ENCODE results near the gene NTRK1. TPM values are rescaled to one million over a fixed set of nuclear protein-coding genes. Genes with fewer than 3 reads are reported as not detected.

Gene NTRK1
- total RNA-seq, 1 donor from 2014 or later, result 6.6 TPM

DNA sequence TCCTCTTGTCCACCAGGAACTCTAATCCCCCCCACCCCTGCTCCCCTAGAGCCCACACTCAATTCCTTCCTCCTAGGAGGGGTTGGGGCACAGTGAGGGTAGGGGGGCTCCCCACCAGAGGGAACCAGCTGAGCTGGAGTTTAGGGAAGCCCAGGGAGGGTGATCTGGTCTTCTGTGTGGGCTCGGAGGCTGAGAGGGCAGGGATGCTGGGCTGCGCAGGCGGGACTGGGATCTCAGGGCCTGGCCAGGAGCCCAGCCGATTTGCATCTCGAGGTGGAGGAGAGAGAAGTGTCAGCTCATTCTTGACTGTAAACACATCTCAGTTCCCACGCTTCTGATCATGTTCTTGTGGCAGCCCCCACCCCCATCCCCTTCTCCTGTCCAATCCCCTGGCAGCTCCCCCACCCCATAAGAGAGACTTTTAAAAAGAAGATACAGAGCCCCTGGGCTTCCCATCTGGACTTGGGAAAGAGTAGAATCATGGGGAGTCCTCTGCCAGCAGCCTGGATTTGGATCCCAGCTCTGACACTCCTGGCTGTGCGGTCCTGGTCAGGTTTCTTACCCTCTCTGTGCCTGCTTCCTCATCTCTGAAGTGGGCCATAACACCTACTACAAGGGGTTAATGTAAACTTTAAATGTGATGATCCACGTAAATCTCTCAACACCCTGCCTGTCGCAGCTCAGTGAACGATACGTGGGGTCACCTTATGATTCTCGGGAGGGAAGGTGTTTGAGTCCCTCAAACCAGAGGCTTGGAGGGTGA, 39.5 kb downstream of the NTRK1 start:
- H3K4me3 Mint-ChIP-seq, result no peak overlapping the region
- peaks cover 54% of the 10 kb centered on the region for H3K4me1 Mint-ChIP-seq (ENCODE audit: unreplicated experiment)
- TF ChIP-seq, protein P1, sequence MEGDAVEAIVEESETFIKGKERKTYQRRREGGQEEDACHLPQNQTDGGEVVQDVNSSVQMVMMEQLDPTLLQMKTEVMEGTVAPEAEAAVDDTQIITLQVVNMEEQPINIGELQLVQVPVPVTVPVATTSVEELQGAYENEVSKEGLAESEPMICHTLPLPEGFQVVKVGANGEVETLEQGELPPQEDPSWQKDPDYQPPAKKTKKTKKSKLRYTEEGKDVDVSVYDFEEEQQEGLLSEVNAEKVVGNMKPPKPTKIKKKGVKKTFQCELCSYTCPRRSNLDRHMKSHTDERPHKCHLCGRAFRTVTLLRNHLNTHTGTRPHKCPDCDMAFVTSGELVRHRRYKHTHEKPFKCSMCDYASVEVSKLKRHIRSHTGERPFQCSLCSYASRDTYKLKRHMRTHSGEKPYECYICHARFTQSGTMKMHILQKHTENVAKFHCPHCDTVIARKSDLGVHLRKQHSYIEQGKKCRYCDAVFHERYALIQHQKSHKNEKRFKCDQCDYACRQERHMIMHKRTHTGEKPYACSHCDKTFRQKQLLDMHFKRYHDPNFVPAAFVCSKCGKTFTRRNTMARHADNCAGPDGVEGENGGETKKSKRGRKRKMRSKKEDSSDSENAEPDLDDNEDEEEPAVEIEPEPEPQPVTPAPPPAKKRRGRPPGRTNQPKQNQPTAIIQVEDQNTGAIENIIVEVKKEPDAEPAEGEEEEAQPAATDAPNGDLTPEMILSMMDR (conservative IDR thresholded peaks at IDR 0.05), result no peak
- no peak for DNase-seq (ENCODE audit: extremely low spot score, unreplicated experiment)
- H3K27me3 Mint-ChIP-seq, result peaks cover 48% of the 10 kb centered on the region
- no peaks in the 10 kb centered on the region for H3K9me3 Mint-ChIP-seq
- H3K27ac Mint-ChIP-seq, result no peak overlapping the region
- no peaks in the 10 kb centered on the region for H3K36me3 Mint-ChIP-seq

DNA sequence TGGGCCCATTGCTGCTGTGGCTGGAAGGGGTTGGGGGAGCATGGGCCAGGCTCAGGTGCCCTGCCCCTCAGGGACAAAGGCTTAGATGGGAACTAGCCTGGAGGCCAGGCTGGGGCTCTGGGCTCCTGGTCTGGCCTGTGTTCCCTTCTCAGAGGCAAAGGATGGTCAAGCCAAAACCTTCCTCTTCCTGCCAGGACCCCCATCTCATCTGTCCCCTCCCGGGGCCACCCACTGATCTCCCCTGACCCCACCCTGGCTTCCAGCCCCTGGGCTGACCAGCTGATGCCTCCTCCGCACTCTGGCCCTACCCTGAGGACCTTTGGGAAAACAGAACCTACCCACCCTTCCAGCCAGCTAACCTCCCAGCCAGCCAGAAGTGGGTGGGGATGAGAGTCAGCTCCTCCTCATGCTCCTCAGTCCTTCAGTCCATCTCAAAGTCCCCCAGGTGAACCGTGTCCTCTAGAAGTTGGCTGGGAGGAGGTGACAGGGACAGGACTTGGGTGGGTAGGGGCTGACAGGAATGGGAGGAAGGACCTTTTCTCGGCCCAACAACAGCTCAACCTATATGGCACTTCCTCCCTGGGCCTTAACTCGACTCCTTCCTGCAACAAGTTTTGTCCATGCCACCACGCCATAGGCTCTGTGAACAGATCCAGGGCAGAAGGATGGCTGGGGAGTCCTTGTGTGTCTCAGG, 40.4 kb downstream of the NTRK1 start:
- Mint-ChIP-seq H3K27ac (peak overlapping the region; percentile 29), H3K9me3 (no peaks in the 10 kb centered on the region), H3K4me1 (ENCODE audit: unreplicated experiment) (peaks cover 44% of the 10 kb centered on the region), H3K27me3 (peaks cover 45% of the 10 kb centered on the region), H3K36me3 (no peaks in the 10 kb centered on the region), H3K4me3 (no peak overlapping the region)
- no peak for DNase-seq (ENCODE audit: extremely low spot score, unreplicated experiment)
- TF ChIP-seq, protein P1 (conservative IDR thresholded peaks at IDR 0.05), result no peak

DNA sequence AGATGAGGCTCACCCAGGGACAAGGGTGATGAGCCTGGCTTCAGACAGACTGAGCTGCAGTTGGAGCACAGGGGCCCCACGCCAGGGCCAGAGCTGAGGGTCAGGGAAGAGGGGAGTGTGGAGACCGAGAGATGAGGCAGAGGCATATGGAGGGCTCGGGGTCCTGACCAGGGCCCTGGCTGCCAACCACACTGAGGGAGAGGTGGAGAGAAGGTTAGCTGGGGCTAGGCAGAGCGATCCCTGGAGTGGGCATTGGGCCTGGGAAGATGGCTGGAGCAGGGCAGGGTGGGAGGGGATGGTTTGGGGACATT, 40.9 kb downstream of the NTRK1 start:
- H3K4me1 Mint-ChIP-seq (ENCODE audit: unreplicated experiment), result peaks cover 44% of the 10 kb centered on the region

DNA sequence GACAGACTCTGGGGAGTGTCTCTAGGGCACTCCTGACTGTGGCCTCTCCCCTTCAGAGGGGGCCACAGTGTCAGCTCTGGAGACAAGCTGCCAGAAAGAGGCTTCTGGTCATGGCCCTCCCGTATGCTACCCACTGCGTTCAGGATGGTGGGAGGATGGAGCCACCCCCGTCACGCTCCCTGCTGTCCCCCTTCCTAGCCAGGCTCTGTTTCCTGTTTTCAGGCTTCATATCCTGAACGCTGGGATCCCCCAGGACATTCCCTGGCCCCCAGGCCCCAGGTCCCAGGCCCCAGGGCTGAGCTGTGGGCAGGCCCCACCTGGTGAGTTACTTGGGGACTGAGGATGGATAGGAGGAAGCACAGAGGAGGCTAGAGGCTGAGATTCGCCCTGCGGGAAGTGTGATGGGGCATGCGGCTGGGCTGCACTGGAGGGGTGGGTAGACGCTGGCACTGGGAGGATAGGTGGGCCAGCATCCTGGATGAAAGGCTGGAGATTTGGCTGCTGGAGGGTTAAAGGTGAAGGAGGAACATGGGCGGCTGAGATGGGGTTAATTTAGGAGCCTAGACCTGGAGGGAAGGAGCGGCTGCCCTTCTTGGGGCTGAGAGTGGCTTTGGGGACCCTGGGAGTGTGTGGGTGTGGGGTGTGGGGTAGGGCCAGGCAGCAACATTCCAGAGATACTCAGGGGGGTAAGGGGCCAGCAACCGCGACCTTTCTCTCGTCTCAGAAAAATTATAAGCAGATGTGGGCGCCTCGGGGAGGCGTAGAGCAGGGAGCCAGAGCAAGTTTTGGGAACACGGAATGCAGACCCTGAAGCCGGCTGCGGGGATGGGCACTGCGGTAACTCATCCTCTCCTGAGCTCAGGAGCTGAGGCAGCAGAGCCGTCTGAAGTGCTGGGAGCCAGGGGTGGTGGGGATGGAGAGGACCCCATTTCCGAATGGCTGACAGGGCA, 41.6 kb downstream of the NTRK1 start:
- peaks cover 43% of the 10 kb centered on the region for H3K4me1 Mint-ChIP-seq (ENCODE audit: unreplicated experiment)
- H3K27me3 Mint-ChIP-seq, result peaks cover 44% of the 10 kb centered on the region
- H3K36me3 Mint-ChIP-seq, result no peaks in the 10 kb centered on the region
- H3K27ac Mint-ChIP-seq, result peak overlapping the region; percentile 66
- no peak for DNase-seq (ENCODE audit: extremely low spot score, unreplicated experiment)
- peak overlapping the region; percentile 71 for H3K4me3 Mint-ChIP-seq
- TF ChIP-seq, protein P1 (conservative IDR thresholded peaks at IDR 0.05), result no peak
- no peaks in the 10 kb centered on the region for H3K9me3 Mint-ChIP-seq

More for the DNA sequence above, 40.9 kb downstream of the NTRK1 start:
- Mint-ChIP-seq H3K27me3 (peaks cover 44% of the 10 kb centered on the region), H3K36me3 (no peaks in the 10 kb centered on the region), H3K9me3 (no peaks in the 10 kb centered on the region), H3K27ac (peak overlapping the region; percentile 29), H3K4me3 (no peak overlapping the region)
- no peak for DNase-seq (ENCODE audit: extremely low spot score, unreplicated experiment)
- TF ChIP-seq, protein P1 (conservative IDR thresholded peaks at IDR 0.05), result no peak

DNA sequence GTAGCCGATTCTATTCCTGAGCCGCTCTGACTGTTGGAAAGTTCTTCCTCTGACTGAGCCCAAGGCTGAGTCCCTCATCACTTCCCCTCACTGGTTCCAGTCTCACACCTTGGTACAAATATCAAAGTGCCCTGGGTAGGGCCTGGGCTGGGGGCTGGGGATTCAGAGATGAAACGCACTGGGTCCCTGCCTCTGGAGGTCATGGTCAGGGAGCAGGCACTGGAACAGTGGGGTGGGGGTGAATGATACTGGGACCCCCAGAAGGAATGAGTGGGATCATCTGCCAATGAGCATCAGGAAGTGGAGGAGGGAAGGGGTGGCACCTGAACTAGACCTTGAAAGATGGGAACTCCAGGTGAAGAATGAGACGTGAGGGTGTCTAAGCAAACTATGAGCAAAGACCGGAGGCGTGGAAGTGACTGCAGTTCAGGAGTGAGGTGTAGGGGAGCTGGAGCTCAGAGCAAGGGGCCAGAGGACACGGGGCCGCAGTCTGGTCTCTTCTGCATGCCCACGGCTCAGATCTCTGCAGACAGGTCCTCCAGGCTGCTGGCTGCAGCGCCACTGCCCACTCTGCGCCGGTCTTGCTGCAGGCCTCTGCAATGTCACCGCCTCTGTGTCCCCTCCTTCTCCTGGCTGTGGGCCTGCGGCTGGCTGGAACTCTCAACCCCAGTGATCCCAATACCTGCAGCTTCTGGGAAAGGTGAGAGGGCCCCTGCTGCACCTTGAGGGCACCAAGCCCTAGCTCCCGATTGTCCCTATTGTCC, 42.8 kb downstream of the NTRK1 start:
- no peak for DNase-seq (ENCODE audit: extremely low spot score, unreplicated experiment)
- Mint-ChIP-seq H3K27ac (no peak overlapping the region), H3K4me1 (ENCODE audit: unreplicated experiment) (peaks cover 36% of the 10 kb centered on the region), H3K4me3 (no peak overlapping the region), H3K36me3 (no peaks in the 10 kb centered on the region), H3K27me3 (peaks cover 37% of the 10 kb centered on the region), H3K9me3 (no peaks in the 10 kb centered on the region)
- TF ChIP-seq, protein P1 (conservative IDR thresholded peaks at IDR 0.05), result no peak

Measured in type B pancreatic cell (in vitro differentiated cells).